GM12872 (cell line): Measurements from ENCODE around the gene NRL.

Experiments
- TF ChIP-seq, protein P1 (sequence below): IDR thresholded peaks from 3 replicates; pipeline ENCODE4 v1.5.1; 2011; ENCODE audit warnings: low read depth, mild to moderate bottlenecking, low read length, moderate library complexity; ENCODE audit not compliant: insufficient read depth

Gene NRL

GRCh38 chr14:24135834-24136683 lies 21.3 kb upstream of the NRL start, which contains the start of gene PSME1:
Gene PSME1 (plus strand): TSS chr14:24136194. CDS start chr14:24136263, 69 bp downstream.
- TF ChIP-seq, protein P1, sequence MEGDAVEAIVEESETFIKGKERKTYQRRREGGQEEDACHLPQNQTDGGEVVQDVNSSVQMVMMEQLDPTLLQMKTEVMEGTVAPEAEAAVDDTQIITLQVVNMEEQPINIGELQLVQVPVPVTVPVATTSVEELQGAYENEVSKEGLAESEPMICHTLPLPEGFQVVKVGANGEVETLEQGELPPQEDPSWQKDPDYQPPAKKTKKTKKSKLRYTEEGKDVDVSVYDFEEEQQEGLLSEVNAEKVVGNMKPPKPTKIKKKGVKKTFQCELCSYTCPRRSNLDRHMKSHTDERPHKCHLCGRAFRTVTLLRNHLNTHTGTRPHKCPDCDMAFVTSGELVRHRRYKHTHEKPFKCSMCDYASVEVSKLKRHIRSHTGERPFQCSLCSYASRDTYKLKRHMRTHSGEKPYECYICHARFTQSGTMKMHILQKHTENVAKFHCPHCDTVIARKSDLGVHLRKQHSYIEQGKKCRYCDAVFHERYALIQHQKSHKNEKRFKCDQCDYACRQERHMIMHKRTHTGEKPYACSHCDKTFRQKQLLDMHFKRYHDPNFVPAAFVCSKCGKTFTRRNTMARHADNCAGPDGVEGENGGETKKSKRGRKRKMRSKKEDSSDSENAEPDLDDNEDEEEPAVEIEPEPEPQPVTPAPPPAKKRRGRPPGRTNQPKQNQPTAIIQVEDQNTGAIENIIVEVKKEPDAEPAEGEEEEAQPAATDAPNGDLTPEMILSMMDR: no peak

- TF ChIP-seq, protein P1: no peak
These were observed 20.8 kb upstream of the NRL start for GRCh38 chr14:24135584-24135833.

DNA sequence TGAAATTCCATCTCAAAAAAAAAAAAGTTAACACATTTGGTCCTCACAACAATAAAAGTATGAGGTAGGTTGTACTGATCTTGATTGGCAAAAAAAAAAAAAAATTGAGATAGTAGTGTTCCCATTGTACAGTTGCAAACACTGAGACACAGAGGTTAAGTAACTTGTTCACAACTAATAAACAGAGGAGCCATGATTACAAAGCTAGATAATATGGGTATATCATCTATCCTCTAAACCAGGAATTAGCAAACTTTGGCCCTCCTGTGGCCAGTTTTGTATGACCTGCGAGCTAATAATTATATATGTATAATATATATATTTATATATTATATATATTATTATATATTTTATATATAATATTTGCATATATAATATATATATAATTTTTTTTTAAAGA lies 19.0 kb upstream of the NRL start:
- TF ChIP-seq, protein P1: no peak

DNA sequence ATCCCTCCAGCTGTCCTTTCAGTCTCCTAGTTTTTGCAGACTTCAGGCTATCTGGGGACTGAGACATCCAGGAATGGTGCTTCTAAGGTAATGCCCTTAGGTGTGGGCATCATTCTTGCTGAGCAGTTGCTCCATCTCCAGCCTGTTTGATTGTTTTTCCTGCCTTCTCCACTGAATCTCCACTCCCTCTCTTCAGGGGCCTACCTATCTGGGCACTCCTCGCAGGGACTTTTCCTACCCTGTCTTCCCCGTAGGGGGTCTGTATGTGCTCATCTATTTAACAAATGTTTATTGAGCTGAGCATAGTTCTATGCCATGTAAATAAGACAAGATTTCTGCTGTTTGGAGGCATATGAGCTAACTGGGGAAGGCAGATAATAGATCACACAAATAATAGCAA lies 18.2 kb upstream of the NRL start:
- TF ChIP-seq, protein P1: no peak

DNA sequence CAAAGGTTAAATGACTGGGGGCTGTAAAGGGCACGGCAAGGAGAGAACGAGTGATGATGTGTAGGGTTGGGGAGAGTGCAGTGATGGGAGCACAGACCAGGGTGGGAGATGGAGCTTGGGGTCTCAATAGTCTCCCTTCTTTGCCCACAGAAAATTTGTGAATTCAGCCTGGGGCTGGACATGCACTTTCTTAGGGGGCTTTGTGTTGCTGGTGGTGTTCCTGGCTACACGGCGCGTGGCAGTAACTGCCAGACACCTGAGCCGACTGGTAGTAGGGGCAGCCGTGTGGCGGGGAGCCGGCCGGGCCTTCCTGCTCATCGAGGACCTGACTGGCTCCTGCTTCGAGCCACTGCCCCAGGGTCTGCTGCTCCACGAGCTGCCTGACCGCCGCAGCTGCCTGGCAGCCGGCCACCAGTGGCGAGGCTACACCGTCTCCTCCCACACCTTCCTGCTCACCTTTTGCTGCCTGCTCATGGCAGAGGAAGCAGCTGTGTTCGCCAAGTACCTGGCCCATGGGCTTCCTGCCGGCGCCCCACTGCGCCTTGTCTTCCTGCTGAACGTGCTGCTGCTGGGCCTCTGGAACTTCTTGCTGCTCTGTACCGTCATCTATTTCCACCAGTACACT lies 17.4 kb upstream of the NRL start:
- TF ChIP-seq, protein P1: no peak

- TF ChIP-seq, protein P1: no peak
These were observed 16.8 kb upstream of the NRL start for GRCh38 chr14:24131549-24131966.

GRCh38 chr14:24130717-24131548 lies 16.2 kb upstream of the NRL start:
- TF ChIP-seq, protein P1: no peak
